HepG2 (cell line): ENCODE results near the gene NAPB. TPM values are rescaled to one million over a fixed set of nuclear protein-coding genes. Genes with fewer than 3 reads are reported as not detected.

ENCODE experiments used
- ARID5B ChIP-seq: IDR thresholded peaks from 2 replicates; pipeline ENCODE4 v1.4.0; 2020; ENCODE audit warnings: mild to moderate bottlenecking, missing genetic modification reagents
- ATF7 ChIP-seq, 2 experiments: fragments of 450-650 bp in 1 of 2; sonication (generic) in 1 of 2; formaldehyde crosslinking in 1 of 2; IDR thresholded peaks; 2 replicates each; pipeline versions ENCODE4 v1.4.0 to v1.6.1; 2016 to 2020; ENCODE audit warnings: antibody characterized with exemption in 1 of 2, mild to moderate bottlenecking in 1 of 2, missing genetic modification reagents in 1 of 2
- BORCS8-MEF2B ChIP-seq: sonication (generic); formaldehyde crosslinking; IDR thresholded peaks from 2 replicates; pipeline ENCODE4 v1.8.0; 2022; ENCODE audit warnings: mild to moderate bottlenecking, missing genetic modification reagents
- EZH2 ChIP-seq: conservative IDR thresholded peaks from 2 replicates; pipeline ENCODE4 v1.6.1; 2012; ENCODE audit warnings: mild to moderate bottlenecking, low read depth, low read length, moderate library complexity
- GATAD1 ChIP-seq: IDR thresholded peaks from 2 replicates; pipeline ENCODE4 v1.6.1; 2016; ENCODE audit warnings: missing genetic modification reagents, missing compliant biosample characterization
- KDM2A ChIP-seq: sonication (generic); formaldehyde crosslinking; IDR thresholded peaks from 2 replicates; pipeline ENCODE4 v1.4.0; 2020; ENCODE audit warnings: low read depth, missing genetic modification reagents, borderline replicate concordance
- SPEN ChIP-seq: sonication (generic); formaldehyde crosslinking; IDR thresholded peaks from 2 replicates; pipeline ENCODE4 v1.5.1; 2020; ENCODE audit warnings: low read depth, mild to moderate bottlenecking, missing genetic modification reagents
- STAG1 ChIP-seq: sonication (generic); formaldehyde crosslinking; IDR thresholded peaks from 2 replicates; pipeline ENCODE4 v1.4.0; 2020; ENCODE audit warnings: missing genetic modification reagents
- XBP1 ChIP-seq: sonication (generic); formaldehyde crosslinking; IDR thresholded peaks from 2 replicates; pipeline ENCODE4 v1.5.0; 2020; ENCODE audit warnings: missing genetic modification reagents
- YEATS2 ChIP-seq: sonication (generic); formaldehyde crosslinking; IDR thresholded peaks from 2 replicates; pipeline ENCODE4 v1.4.0; 2020; ENCODE audit warnings: missing genetic modification reagents, borderline replicate concordance
- ZFP1 ChIP-seq: IDR thresholded peaks from 2 replicates; pipeline ENCODE4 v1.6.1; 2016
- ZNF225 ChIP-seq: sonication (generic); formaldehyde crosslinking; IDR thresholded peaks from 2 replicates; pipeline ENCODE4 v1.4.0; 2020; ENCODE audit warnings: mild to moderate bottlenecking, missing genetic modification reagents
- ZNF446 ChIP-seq: sonication (generic); formaldehyde crosslinking; IDR thresholded peaks from 2 replicates; pipeline ENCODE4 v1.5.0; 2020; ENCODE audit warnings: mild to moderate bottlenecking, missing genetic modification reagents
- ZNF549 ChIP-seq: sonication (generic); formaldehyde crosslinking; IDR thresholded peaks from 2 replicates; pipeline ENCODE4 v1.5.0; 2020; ENCODE audit warnings: missing genetic modification reagents
- ZNF567 ChIP-seq: sonication (generic); formaldehyde crosslinking; IDR thresholded peaks from 2 replicates; pipeline ENCODE4 v1.8.1; 2023; ENCODE audit warnings: mild to moderate bottlenecking, missing genetic modification reagents, borderline replicate concordance
- ZNF615 ChIP-seq: sonication (generic); formaldehyde crosslinking; IDR thresholded peaks from 2 replicates; pipeline ENCODE4 v1.5.0; 2020; ENCODE audit warnings: mild to moderate bottlenecking, missing genetic modification reagents, borderline replicate concordance
- ZNF781 ChIP-seq: sonication (generic); formaldehyde crosslinking; IDR thresholded peaks from 2 replicates; pipeline ENCODE4 v1.5.1; 2020; ENCODE audit warnings: borderline replicate concordance, mild to moderate bottlenecking, missing genetic modification reagents; ENCODE audit errors: not compliant biosample characterization
- ZNF782 ChIP-seq: sonication (generic); formaldehyde crosslinking; IDR thresholded peaks from 2 replicates; pipeline ENCODE4 v1.4.0; 2020; ENCODE audit warnings: missing genetic modification reagents, mild to moderate bottlenecking, borderline replicate concordance
- polyA plus RNA-seq, 8 experiments: library from polyadenylated mRNA; depleted of rRNA in 3 of 8; stranded (reverse) in 7 of 8; unstranded in 1 of 8; fragments of >200 nt; fragmentation: Illumina TruSeq in 4 of 8; extraction: Trizol in 4 of 8; gene quantifications; 2 replicates each; pipeline versions ENCODE4 v1.2.1 to v1.2.3, GENCODE V29; 2011 to 2016; ENCODE audit warnings: low read depth in 4 of 8, missing spikeins in 1 of 8, mixed read lengths in 1 of 8; ENCODE audit not compliant: insufficient read depth in 1 of 8
- total RNA-seq, 5 experiments: library from RNA; depleted of rRNA; stranded (reverse); fragments of >200 nt; fragmentation: Illumina TruSeq; extraction: Trizol; gene quantifications; 2 replicates each; pipeline ENCODE4 v1.2.3, GENCODE V29; 2016; ENCODE audit warnings: low read depth in 1 of 5
- TF ChIP-seq, protein P1 (sequence below): sonication (generic); formaldehyde crosslinking; IDR thresholded peaks from 2 replicates; pipeline ENCODE4 v1.4.0; 2020; ENCODE audit warnings: low read depth, mild to moderate bottlenecking, missing genetic modification reagents
- TF ChIP-seq, protein P2 (sequence below): sonication (generic); formaldehyde crosslinking; IDR thresholded peaks from 2 replicates; pipeline ENCODE4 v1.5.1; 2020; ENCODE audit warnings: mild to moderate bottlenecking, missing genetic modification reagents, borderline replicate concordance

Gene NAPB
- total and polyA plus RNA-seq, 2 of the 13 experiments (the other 11 are each of a cell fraction or from before 2014, with no cell fraction given), result 15.2 to 16.1 TPM

GRCh38 chr20:23441850-23442313 is 20.6 kb upstream of the NAPB start (continued):
- TF ChIP-seq SPEN (CRISPR knock-in tag), result no peak
- TF ChIP-seq ZNF225, result peak; percentile 44; the same call in 1 of the 2 replicates
- peak; percentile 69; the same call in 1 of the 2 replicates for TF ChIP-seq ZNF782 (CRISPR knock-in tag)
- no peak for TF ChIP-seq XBP1 (CRISPR knock-in tag)
- TF ChIP-seq STAG1 (CRISPR knock-in tag), result peak; percentile 97
- TF ChIP-seq ATF7 (IDR thresholded peaks at IDR 0.05), result no peak
- no peak for TF ChIP-seq ATF7 (CRISPR knock-in tag; IDR thresholded peaks at IDR 0.05)
- TF ChIP-seq GATAD1, result peak; percentile 59
- TF ChIP-seq ZNF549 (CRISPR knock-in tag), result no peak
- peak; percentile 45; the same call in 1 of the 2 replicates for TF ChIP-seq ARID5B (CRISPR knock-in tag)
- TF ChIP-seq ZNF446 (CRISPR knock-in tag), result no peak
- TF ChIP-seq ZNF781, result no peak
- peak; percentile 66 for TF ChIP-seq BORCS8-MEF2B
- no peak for TF ChIP-seq YEATS2 (CRISPR knock-in tag)
- TF ChIP-seq KDM2A, result peak; percentile 76
- TF ChIP-seq EZH2, result no peak
- no peak for TF ChIP-seq ZFP1
- TF ChIP-seq, protein P1, sequence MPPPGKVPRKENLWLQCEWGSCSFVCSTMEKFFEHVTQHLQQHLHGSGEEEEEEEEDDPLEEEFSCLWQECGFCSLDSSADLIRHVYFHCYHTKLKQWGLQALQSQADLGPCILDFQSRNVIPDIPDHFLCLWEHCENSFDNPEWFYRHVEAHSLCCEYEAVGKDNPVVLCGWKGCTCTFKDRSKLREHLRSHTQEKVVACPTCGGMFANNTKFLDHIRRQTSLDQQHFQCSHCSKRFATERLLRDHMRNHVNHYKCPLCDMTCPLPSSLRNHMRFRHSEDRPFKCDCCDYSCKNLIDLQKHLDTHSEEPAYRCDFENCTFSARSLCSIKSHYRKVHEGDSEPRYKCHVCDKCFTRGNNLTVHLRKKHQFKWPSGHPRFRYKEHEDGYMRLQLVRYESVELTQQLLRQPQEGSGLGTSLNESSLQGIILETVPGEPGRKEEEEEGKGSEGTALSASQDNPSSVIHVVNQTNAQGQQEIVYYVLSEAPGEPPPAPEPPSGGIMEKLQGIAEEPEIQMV, result no peak
- no peak for TF ChIP-seq ZNF615 (CRISPR knock-in tag)
- TF ChIP-seq, protein P2, sequence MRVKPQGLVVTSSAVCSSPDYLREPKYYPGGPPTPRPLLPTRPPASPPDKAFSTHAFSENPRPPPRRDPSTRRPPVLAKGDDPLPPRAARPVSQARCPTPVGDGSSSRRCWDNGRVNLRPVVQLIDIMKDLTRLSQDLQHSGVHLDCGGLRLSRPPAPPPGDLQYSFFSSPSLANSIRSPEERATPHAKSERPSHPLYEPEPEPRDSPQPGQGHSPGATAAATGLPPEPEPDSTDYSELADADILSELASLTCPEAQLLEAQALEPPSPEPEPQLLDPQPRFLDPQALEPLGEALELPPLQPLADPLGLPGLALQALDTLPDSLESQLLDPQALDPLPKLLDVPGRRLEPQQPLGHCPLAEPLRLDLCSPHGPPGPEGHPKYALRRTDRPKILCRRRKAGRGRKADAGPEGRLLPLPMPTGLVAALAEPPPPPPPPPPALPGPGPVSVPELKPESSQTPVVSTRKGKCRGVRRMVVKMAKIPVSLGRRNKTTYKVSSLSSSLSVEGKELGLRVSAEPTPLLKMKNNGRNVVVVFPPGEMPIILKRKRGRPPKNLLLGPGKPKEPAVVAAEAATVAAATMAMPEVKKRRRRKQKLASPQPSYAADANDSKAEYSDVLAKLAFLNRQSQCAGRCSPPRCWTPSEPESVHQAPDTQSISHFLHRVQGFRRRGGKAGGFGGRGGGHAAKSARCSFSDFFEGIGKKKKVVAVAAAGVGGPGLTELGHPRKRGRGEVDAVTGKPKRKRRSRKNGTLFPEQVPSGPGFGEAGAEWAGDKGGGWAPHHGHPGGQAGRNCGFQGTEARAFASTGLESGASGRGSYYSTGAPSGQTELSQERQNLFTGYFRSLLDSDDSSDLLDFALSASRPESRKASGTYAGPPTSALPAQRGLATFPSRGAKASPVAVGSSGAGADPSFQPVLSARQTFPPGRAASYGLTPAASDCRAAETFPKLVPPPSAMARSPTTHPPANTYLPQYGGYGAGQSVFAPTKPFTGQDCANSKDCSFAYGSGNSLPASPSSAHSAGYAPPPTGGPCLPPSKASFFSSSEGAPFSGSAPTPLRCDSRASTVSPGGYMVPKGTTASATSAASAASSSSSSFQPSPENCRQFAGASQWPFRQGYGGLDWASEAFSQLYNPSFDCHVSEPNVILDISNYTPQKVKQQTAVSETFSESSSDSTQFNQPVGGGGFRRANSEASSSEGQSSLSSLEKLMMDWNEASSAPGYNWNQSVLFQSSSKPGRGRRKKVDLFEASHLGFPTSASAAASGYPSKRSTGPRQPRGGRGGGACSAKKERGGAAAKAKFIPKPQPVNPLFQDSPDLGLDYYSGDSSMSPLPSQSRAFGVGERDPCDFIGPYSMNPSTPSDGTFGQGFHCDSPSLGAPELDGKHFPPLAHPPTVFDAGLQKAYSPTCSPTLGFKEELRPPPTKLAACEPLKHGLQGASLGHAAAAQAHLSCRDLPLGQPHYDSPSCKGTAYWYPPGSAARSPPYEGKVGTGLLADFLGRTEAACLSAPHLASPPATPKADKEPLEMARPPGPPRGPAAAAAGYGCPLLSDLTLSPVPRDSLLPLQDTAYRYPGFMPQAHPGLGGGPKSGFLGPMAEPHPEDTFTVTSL, result no peak
- peak; percentile 88; the same call in 1 of the 2 replicates for TF ChIP-seq ZNF567 (CRISPR knock-in tag)
